Thyroid gland (tissue), 4 donors: ENCODE data around the gene EP400.

Experiments used
- CTCF ChIP-seq, 6 experiments: fragments of 200-600 bp in 3 of 6; fragments of 450-650 bp in 3 of 6; sonication (generic) in 3 of 6; IDR thresholded peaks; one replicate each; pipeline ENCODE4 v1.5.1; 2016 to 2019; ENCODE audit warnings: antibody characterized with exemption in 6 of 6, mild to moderate bottlenecking in 2 of 6, inconsistent platforms in 1 of 6, moderate library complexity in 1 of 6
- POLR2A ChIP-seq, 2 donors: fragments of 450-650 bp; IDR thresholded peaks; one replicate each; pipeline ENCODE4 v1.6.1; 2017; ENCODE audit warnings: antibody characterized with exemption in 2 of 2, mild to moderate bottlenecking in 2 of 2, moderate library complexity in 1 of 2

- TF ChIP-seq POLR2A (IDR thresholded peaks at IDR 0.05) (no peak), CTCF (IDR thresholded peaks at IDR 0.05) (no peak)
Observed at GRCh38 chr12:132021031-132021871, 71.5 kb downstream of the EP400 start.
